HG03342 (cell line): ENCODE measurements around the gene PHF20.
"Not testable (repeated sequence)": the region's sequence is repeated elsewhere in the genome, so short reads cannot be mapped to it uniquely, and the experiment has no call there.

Experiments
- ATAC-seq: cut with Tn5 transposase; IDR thresholded peaks from one replicate; pipeline ENCODE4 v1.9.1; 2021; ENCODE audit warnings: mild to moderate bottlenecking, moderate library complexity; ENCODE audit not compliant: unreplicated experiment

PHF20 gene

DNA sequence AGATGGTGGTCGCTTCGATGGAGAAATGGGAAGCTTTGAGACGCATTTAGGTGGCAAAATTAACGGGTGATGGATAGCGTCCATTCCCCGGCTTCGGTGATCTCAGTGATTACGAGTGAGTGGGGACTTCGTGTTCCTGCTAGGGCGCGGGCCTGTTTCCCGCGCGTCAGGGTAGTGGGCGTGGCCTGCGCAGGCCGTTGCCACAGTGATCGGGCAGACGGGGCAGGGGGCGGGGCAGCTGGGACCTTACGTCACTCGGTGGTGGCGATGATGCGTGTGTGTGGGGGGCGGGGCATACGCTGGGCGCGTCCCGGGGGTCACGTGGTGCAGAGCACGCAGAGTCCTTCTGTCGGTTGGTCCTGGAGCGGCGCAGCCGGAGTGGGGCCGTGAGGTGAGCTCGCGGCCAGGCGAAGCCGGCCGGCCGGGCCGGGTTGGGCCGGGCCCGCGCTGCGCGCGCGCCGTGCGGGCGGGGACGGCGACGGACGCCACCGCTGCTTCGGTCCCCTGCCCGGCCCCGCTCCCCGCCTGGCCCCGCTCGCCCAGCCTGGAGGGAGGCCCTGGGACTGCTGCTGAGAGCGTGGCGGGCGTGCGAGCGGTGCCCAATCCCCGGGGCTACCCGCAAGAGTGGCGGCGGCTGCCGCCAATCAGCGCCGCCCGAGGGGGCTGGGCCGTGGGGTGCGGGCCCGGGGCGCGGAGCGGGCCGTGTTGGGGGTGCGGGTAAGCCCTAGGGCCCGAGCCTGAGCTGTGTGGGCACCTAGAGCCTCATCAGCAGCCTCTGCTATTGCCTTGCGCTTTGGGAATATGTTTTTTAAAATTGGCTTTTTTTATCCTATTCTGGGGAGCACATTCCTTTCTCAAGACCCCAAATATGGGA lies at the start of gene PHF20:
Gene PHF20, plus strand, starts transcription at position 327 of the 874 bp plus-strand sequence. CDS start 29,508 bp downstream, outside the sequence.
- ATAC-seq: peak; percentile 79

DNA sequence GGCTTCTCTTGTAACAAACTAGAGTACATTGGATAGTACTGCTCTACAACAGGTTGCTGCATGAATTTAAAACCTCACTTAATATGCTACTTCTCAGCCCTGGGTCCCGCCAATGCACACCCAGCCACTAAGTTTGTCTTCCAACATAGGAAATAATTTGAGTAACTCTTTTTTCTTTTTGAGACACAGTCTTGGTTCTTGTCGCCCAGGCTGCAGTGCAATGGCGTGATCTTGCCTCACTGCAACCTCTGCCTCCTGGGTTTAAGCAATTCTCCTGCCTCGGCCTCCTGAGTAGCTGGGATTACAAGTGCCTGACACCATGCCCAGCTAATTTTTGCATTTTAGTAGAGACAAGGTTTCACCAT lies 48.6 kb upstream of the PHF20 start:
- ATAC-seq: not testable (repeated sequence)

DNA sequence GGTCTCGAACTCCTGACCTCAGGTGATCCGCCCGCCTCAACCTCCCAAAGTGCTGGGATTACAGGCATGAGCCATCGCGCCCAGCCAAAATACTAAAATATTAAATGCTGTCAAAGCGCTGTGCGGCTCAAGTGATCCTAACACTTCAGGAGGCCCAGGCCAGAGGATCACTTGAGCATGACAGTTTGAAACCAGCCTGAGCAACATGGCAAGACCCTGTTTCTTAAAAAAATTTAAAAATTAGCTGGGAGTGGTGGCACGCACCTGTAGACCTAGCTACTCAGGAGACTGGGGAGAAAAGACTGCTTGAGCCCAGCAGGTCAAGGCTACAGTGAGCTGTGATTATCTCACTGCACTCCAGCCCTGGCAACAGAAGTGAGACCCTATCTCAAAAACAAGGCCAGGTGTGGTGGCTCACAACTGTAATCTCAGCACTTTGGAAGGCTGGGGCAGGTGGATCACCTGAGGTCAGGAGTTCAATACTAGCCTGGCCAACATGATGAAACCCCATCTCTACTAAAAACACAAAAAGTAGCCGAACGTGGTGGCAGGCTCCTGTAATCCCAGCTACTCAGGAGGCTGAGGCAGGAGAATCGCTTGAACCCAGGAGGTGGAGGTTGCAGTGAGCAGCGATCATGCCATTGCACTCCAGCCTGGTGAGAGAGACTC lies 48.0 kb upstream of the PHF20 start:
- not testable (repeated sequence) for ATAC-seq

DNA sequence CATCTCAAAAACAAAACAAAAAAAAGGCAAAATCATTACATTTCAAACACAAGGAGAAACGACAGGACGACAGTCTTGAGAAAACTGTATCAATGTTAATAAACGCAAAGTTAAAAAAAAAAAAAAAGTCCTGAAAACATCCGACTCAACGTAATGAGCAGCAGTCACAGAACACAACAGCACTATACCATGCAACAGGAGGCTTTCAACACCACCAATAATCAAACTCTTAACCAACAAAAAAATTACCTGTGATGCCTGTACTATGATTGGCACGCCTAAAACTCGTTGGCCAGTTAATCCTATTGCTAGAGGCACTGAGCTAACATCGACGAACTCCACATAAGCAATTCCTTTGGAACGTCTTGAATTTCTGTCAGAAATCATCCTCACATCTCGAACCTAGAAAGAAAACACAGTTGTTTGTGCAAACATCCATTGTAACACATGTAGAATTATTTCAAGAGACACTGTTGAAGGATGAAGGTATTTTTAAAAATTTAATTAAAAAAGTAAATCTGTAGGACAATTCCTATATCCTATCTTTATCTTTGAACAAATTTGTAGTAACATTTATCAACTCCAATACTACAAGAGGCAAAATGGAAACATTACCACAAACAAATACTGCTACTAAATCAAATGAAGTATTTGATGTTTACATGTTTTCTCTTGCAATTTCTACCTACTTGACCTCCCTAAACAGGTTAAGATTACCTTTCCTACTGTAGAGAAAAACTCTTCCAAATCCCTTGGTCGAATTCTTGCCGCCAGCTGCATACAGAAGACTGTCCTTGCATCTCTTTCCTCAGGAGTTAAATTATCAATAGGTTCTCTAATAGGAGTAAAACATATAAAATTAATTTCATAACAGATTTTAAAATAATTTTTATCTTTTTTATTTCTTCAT lies 47.2 kb upstream of the PHF20 start:
- no peak for ATAC-seq

DNA sequence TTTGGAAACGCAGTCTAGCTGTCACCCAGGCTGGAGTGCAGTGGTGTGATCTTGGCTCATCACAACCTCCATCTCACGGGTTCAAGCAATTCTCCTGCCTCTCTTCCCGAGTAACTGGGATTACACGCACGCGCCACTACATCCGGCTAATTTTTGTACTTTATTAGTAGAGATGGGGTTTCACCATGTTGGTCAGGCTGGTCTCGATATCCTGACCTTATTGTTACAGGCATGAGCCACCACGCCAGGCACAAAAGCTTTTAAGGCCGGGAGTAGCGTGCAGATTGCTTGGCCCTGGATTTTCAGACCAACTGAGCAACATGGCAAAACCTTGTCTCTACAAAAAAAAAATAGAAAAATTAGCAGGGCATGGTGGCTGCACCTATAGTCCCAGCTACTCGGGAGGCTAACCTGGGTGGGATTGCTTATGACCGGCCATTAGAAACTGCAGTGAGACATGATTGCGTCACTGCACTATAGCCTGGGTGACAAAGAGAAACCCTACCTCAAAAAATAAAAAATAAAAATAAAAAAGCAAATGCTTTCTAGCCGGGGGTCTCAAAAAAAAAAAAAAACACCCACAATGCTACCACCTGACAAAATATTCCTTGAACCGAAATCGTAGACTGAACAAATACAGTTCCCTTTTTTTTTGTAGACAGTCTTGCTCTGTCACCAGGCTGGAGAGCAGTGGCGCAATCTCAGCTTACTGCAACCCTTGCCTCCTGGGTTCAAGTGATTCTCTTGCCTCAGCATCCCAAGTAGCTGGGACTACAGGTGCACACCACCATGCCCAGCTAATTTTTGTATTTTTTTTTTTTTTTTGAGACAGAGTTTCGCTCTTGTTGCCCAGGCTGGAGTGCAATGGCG lies 44.7 kb upstream of the PHF20 start:
- ATAC-seq: no peak

DNA sequence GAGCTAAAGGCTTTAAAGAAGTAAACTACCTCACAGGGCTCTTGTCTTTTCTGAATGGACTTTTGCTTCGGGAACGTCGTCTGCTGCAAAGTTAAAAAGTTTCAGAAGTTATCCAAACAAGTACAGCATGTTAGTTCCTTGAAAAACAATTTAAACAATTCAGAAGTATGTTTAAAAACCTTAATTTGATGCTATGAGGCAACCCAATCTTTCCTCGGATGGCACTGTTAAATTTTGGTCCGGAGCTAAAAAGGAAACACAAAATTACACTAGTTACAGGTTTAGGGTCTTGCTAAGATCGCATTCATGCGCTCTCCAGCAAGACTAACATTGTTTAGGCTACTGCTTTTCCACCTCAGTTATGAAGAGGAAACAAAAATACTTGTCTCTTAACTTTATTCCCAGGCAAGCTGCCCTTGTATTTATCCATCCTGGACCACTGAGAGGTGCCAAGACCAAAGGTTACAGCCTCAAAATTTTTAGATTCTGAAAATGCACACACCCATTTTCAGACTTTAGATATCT lies 42.5 kb upstream of the PHF20 start:
- ATAC-seq: no peak

DNA sequence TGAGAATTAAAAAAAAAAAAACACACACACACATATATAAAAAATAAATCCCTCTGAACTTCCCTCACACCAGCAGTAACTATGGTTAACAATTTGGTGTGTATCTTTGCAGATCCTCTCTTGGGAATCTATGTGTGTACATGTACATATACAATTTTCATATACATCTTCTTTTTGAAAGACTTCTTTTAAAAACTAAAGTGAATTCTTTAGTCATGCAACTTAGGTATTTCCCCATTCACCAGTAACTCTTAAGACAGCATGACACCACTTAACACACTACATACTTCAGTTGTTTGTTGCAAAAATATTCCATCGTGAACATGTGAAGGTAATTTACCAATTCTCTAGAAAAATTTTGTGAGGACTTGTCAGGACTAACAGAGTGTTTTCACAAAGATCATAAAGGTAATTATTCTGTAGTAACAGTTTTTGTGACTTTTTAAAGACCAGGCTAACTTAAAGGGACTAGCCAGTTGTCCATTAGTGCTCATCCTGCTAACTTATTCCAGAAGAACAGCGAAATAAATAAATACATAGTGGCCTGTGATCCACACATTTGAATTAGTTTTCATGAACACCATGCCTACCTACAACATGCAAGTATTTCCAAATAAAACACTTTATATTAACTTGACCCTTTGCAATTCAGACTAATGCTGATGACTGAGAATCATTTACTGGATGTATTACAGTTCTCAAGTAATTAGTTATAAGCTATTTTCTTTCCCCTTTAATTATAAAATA lies 41.8 kb upstream of the PHF20 start:
- ATAC-seq: no peak

DNA sequence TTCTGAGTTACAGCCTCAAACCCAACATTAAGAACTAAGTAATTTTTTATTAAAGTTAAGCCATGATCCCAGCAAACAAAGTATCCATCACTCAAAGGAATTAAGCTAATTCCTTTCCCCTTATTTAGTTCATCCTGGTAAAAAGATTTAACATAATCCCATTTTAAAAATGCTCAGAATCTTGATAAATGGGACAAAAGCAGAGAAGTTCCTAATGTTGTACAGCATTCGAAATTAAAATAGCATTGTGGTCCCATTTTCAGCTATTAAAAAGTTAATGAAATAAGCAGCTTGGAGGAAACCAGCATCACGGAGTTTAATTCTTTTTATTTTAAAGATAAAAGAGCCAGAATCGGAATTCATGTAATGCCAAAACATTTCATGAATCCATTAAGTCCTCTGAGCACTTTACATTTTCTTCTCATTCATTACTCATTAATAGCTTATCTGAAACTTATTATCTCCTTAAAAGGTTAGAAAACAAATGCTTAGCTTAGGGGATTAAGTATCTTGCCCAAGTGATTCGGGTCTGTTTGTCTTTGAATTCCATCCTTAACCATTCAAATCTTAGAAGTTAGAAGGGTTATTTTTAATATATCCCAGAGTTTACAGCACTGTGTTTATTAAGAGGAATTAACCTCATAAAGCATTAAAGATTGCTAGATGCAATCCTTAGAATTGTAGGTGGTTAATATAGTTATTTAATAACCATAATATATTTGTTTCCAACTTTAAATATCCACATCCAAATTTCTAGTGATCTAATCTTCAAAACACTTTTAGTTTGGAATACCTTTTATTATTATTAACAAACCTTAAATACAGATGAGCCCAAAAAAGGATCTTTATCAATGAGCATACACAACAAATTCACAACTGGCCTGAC lies 41.0 kb upstream of the PHF20 start:
- ATAC-seq: no peak

DNA sequence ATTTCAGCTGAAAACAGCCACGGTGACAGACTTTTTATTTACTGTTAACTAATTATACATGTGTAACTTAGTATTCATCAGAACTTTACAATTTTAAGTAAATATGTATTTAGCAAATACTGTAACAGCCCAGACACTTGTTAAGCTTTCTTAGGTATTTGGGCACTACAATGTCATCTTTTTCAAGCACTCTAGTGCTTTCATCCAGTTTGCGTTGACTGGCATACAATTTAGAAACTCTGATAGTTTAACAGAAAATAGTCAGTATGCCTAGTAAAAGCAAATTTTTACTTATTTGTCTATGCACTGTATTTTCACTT lies 40.4 kb upstream of the PHF20 start:
- no peak for ATAC-seq

DNA sequence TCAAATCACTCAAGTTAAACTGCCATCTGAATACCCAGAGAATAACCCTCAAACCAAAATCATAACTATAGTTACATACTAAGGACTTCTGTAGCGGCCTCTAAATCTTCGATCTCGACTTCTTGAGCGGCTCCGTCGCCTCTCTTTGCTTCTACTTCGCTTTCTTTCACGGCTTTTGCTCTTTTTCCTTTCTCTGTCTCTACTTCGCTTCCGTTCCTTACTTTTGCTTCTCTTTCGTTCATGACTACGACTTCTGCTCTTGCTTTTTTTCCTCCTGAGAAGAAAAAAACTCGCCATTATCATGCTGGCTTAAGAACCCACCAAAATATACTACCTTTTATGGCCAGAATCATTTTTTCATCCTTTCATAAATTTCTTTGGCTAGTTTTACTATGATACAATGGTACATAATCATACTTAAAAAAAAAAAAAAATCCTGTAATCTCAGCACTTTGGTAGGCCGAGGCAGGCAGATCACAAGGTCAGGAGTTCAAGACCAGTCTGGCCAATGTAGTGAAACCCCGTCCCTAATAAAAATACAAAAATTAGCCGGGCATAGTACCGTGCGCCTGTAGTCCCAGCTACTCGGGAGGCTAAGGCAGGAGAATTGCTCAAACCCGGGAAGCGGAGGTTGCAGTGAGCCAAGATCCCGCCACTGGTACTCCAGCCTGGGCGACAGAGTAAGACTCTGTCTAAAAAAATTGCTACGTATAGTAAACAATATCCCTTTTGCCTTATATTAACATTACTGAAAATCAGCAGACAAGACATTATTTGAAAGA lies 39.8 kb upstream of the PHF20 start:
- ATAC-seq: no peak

DNA sequence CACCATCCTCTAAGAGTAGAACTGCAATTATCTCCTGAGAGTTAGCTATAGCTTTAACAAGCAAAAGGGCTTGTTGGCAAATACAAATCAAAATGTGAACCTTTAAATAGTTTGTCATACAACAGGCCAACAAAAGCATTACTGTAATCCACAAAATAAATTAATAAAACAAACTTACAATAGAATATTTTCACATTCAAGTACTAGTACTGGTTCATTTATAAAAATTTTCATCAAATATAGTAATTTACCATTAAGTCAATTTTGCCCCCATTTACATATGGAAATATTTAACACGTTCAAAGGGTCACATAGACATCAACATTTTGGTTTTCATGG lies 39.2 kb upstream of the PHF20 start:
- ATAC-seq: no peak

DNA sequence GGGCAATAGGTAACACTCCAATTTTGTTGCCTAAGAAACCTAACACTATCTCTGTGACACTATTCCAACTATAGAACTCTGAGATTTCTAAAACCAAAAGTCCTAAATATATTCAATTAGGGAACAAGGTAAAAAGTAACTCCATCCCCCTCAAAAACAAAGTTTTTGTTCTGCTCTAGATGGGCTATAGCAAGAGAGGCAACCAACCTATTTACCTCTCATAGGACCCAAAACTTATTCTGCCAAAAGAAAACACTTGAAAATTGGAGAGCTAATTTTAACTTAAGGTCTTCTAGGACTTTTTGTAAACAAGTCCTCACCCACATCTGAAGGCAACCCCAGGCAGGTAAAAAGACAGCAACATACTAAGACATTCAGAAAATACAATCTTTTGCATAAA lies 37.4 kb upstream of the PHF20 start:
- ATAC-seq: no peak

DNA sequence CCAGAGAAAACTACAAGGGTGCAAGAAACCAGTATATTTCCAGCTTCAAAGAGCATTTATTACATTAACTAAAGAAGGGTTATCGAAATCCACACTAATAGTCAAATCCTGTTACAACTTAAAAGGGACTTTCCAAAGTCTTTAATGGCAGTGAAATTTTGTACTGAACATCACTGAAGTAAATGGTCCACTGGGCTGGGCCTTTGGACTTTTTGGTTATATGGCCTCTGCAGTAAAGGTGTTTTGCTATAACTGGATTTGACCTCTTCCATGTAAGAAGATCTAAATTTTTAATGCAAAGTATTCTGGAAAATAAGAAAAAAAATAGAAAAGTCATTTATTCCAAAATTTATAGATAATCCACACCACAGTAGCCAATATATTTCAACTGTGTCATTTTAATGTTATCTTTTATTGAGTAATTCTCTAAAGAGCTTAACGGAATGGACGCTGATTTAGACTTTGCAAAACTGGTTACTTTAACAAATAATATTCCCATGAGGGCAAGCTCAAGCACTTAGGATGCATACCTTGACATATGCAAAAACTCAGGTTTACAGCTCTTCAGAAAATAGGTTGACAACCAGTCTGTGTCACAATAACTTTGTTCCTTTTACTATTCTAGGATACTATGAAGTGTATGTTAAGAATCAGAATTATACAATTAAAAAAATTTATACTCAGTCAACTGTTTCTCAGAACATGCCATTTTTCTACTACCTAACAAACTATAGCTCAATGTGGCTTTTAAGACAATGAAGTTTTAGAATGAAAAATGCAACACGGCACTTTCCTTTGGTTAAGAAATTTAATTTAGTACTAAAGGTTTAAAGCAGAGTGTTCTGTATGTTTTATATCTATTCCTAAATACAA lies 36.8 kb upstream of the PHF20 start:
- ATAC-seq: no peak

DNA sequence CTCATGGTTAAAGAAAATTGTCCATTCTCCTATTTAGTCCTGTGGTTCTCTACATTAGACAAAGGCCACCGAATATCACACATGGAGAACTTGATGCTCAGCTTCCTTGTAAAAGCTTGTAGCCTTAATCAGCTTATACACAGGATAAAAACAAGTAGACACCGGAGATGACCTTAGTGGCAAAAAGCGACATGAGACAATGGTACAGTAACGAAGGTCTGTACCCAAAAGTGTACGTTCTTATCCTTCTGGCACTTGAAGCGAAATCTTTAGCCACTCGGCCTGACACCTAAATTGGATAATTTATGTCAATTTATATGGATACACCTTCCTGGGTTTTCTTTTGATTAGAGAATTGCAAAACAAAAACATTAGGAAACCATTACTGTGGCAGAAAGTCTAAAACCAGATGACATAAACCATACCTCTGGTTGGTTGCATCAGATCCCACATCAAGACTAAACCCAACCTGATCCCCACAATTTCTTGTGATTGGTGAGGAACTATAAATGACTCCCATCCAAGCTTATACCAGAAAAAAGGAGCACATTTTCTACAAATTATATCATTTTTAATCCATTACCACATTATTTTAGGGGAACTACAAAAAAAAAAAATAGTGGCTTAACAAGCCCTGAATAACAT lies 35.9 kb upstream of the PHF20 start:
- ATAC-seq: no peak

DNA sequence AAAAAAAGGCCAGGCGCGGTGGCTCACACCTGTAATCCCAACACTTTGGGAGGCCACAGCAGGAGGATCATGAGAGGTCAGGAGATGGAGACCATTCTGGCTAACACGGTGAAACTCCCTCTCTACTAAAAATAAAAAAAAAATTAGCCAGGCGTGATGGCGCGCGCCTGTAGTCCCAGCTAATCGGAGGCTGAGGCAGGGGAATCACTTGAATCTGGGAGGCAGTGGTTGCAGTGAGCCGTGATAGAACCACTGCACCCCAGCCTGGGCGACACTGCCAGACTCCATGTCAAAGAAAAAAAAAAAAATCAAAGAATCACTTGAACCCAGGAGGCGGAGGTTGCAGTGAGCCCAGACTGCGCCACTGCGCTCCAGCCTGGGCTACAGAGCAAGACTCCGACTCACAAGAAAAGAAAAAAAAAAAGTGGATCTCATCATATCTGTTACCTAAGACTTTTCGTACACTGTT lies 33.9 kb upstream of the PHF20 start:
- ATAC-seq: no peak

DNA sequence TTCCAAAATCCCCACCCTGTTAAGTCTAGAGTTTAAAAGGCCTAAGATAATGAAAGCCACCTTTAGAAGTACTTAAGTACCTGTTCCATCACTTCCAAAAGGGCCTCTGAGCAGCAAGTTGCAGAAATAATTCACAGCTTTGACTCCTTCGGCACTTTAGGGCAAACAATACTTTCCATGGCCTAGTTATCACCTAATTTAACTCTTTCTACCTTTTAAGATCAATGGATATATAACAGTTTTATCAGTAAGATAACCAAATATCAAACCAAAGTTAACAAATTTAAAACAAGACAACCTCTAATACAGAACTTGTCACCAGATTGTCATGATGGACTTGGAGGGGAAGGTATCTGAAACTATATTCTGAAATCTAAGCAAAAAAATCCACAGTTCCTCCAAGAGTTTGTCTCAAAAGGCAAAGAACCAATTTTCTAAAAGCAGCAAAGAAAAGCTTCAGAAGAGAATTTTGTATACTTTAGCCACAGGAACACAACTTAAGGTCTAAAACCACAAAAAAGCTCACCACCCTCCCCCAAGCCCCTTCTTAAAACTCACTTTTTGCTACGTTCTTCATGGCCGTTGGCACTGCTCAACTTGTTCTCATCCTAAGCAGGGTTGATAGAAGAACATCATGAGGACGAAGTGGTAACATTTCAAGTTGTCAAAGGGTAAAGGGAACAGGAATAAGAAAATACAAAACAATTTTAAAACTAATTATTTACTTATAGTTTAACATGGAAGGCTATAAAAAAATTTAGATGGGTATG lies 33.2 kb upstream of the PHF20 start:
- ATAC-seq: no peak
